Thyroid gland (tissue), 4 donors: ENCODE results near the gene S100A3.

Source experiments
- CTCF ChIP-seq, 6 experiments: fragments of 200-600 bp in 3 of 6; fragments of 450-650 bp in 3 of 6; sonication (generic) in 3 of 6; IDR thresholded peaks; one replicate each; pipeline ENCODE4 v1.5.1; 2016 to 2019; ENCODE audit warnings: antibody characterized with exemption in 6 of 6, mild to moderate bottlenecking in 2 of 6, inconsistent platforms in 1 of 6, moderate library complexity in 1 of 6
- POLR2A ChIP-seq, 2 donors: fragments of 450-650 bp; IDR thresholded peaks; one replicate each; pipeline ENCODE4 v1.6.1; 2017; ENCODE audit warnings: antibody characterized with exemption in 2 of 2, mild to moderate bottlenecking in 2 of 2, moderate library complexity in 1 of 2

GRCh38 chr1:153568367-153569099 lies 19.5 kb upstream of the S100A3 start:
- TF ChIP-seq CTCF (IDR thresholded peaks at IDR 0.05) (peak; percentile 97 to 99 (median 98)), POLR2A (IDR thresholded peaks at IDR 0.05) (peak; percentile 13 to 19)
